Panc1 (cell line): ENCODE results near the gene ARHGEF38. TPM values are rescaled to one million over a fixed set of nuclear protein-coding genes. Genes with fewer than 3 reads are reported as not detected.

Experiments used
- ATAC-seq: fragments of 200-7000 bp; cut with Tn5 transposase; 2 replicates; pipeline ENCODE4 v1.9.1; 2020; ENCODE audit warnings: mild to moderate bottlenecking, moderate library complexity
- BruUV-seq: library from RNA; stranded (reverse); fragments of 400-500 nt; replicated peaks from 2 replicates; lab custom pipeline; 2021; lab: Mats Ljungman, UMichigan
- CTCF ChIA-PET: fragments of 300-600 bp; sonication (Branson Sonifier 250); formaldehyde crosslinking; loops from one replicate; lab custom pipeline; 2022; ENCODE audit warnings: antibody characterized with exemption; lab: Charles Lee
- POLR2A ChIA-PET: fragments of 300-600 bp; sonication (Branson Sonifier 250); formaldehyde crosslinking; loops from one replicate; lab custom pipeline; 2022; ENCODE audit warnings: antibody characterized with exemption; lab: Charles Lee
- DNase-seq: peaks from one replicate; pipeline ENCODE4 v3.0.0-alpha.2; 2010; ENCODE audit warnings: low read depth, low spot score
- H3K27ac ChIP-seq: 2 replicates; pipeline ENCODE4 v1.5.1; 2011; ENCODE audit warnings: mild to moderate bottlenecking, low read length, inconsistent platforms
- H3K27me3 ChIP-seq: fragments of 200-500 bp; sonication (Bioruptor generic); 2 replicates; pipeline ENCODE4 v1.6.0; 2014; ENCODE audit warnings: low read length, inconsistent platforms; ENCODE audit not compliant: control insufficient read depth, insufficient read depth
- H3K36me3 ChIP-seq: fragments of 200-500 bp; sonication (Bioruptor generic); 2 replicates; pipeline ENCODE4 v1.5.1; 2014; ENCODE audit warnings: inconsistent platforms, mild to moderate bottlenecking, low read length, moderate library complexity; ENCODE audit not compliant: control insufficient read depth, insufficient read depth
- H3K4me1 ChIP-seq: 2 replicates; pipeline ENCODE4 v1.5.1; 2011; ENCODE audit warnings: inconsistent platforms, mild to moderate bottlenecking, low read length, moderate library complexity; ENCODE audit not compliant: control insufficient read depth, insufficient read depth
- H3K4me3 ChIP-seq, 2 experiments: 2 replicates each; pipeline ENCODE4 v1.5.1; 2011 to 2012; ENCODE audit warnings: low read depth in 2 of 2, low read length in 2 of 2, mild to moderate bottlenecking in 2 of 2, inconsistent platforms in 1 of 2, moderate library complexity in 1 of 2
- H3K9me3 ChIP-seq: fragments of 200-500 bp; sonication (Bioruptor generic); 2 replicates; pipeline ENCODE4 v1.5.1; 2014; ENCODE audit warnings: low read depth, mild to moderate bottlenecking, inconsistent platforms, low read length, moderate library complexity; ENCODE audit not compliant: control insufficient read depth, insufficient read depth
- POLR2AphosphoS5 ChIP-seq: IDR thresholded peaks from 2 replicates; pipeline ENCODE4 v1.6.1; 2012; ENCODE audit warnings: mild to moderate bottlenecking, low read depth, low read length, moderate library complexity
- REST ChIP-seq, 2 experiments: IDR thresholded peaks; 2 replicates each; pipeline ENCODE4 v1.6.1; 2011 to 2012; ENCODE audit warnings: low read depth in 2 of 2, control low read depth in 1 of 2, low read length in 1 of 2, mild to moderate bottlenecking in 1 of 2, moderate library complexity in 1 of 2; ENCODE audit not compliant: insufficient read depth in 1 of 2
- SIN3A ChIP-seq: IDR thresholded peaks from 2 replicates; pipeline ENCODE4 v1.6.1; 2012; ENCODE audit warnings: low read depth, mild to moderate bottlenecking, low read length, moderate library complexity, borderline replicate concordance; ENCODE audit not compliant: insufficient read depth
- TCF7L2 ChIP-seq: IDR thresholded peaks from 2 replicates; pipeline ENCODE4 v1.6.1; 2011; ENCODE audit warnings: mild to moderate bottlenecking, low read depth, low read length, inconsistent platforms
- in situ Hi-C: cut with HindIII; loops from 2 replicates; pipeline ENCODE4 v1.10.0; 2016; ENCODE audit warnings: low sequenced_read_pairs, low pct_unique_long_range_greater_than_20kb
- intact Hi-C: fragments of 100-400 bp; cut with micrococcal nuclease; formaldehyde crosslinking; loops from one replicate; pipeline ENCODE4 v1.10.0; 2022; ENCODE audit not compliant: unreplicated experiment
- total RNA-seq: library from RNA; stranded (reverse); gene quantifications from one replicate; pipeline ENCODE4 v1.2.1, GENCODE V29; 2021; ENCODE audit not compliant: unreplicated experiment
- TF ChIP-seq, protein P1 (sequence below): fragments of 450-650 bp; IDR thresholded peaks from 2 replicates; pipeline ENCODE4 v1.5.1; 2017; ENCODE audit warnings: mild to moderate bottlenecking

ARHGEF38 gene
- total RNA-seq, 1 experiment from 2014 or later: not detected

- H3K36me3 ChIP-seq: no peaks in the 10 kb centered on the region
- intact Hi-C loops (no loop called here), in situ Hi-C loops (no loop called here)
- H3K27me3 ChIP-seq: no peaks in the 10 kb centered on the region
- no peaks in the 10 kb centered on the region for H3K9me3 ChIP-seq
- CTCF ChIA-PET: no interaction called here
- H3K4me3 ChIP-seq: no peak overlapping the region
- no peak overlapping the region for H3K27ac ChIP-seq
- TF ChIP-seq REST (IDR thresholded peaks at IDR 0.05; ENCODE audit: insufficient read depth in 1 of 2, low read depth in 2 of 2, low read length in 1 of 2) (no peak), SIN3A (no peak), POLR2AphosphoS5 (no peak), TCF7L2 (no peak)
- TF ChIP-seq, protein P1, sequence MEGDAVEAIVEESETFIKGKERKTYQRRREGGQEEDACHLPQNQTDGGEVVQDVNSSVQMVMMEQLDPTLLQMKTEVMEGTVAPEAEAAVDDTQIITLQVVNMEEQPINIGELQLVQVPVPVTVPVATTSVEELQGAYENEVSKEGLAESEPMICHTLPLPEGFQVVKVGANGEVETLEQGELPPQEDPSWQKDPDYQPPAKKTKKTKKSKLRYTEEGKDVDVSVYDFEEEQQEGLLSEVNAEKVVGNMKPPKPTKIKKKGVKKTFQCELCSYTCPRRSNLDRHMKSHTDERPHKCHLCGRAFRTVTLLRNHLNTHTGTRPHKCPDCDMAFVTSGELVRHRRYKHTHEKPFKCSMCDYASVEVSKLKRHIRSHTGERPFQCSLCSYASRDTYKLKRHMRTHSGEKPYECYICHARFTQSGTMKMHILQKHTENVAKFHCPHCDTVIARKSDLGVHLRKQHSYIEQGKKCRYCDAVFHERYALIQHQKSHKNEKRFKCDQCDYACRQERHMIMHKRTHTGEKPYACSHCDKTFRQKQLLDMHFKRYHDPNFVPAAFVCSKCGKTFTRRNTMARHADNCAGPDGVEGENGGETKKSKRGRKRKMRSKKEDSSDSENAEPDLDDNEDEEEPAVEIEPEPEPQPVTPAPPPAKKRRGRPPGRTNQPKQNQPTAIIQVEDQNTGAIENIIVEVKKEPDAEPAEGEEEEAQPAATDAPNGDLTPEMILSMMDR: no peak
- POLR2A ChIA-PET: no interaction called here
- BruUV-seq: no TSS peak
- no peak for DNase-seq
- ATAC-seq: no peak
- H3K4me1 ChIP-seq: no peaks in the 10 kb centered on the region
Observed at GRCh38 chr4:105509714-105510113, 42.7 kb upstream of the ARHGEF38 start.

GRCh38 chr4:105510245-105510644 is 42.2 kb upstream of the ARHGEF38 start:
- in situ Hi-C loops: no loop called here
- Histone ChIP-seq H3K27ac (no peak overlapping the region), H3K27me3 (no peaks in the 10 kb centered on the region), H3K4me1 (no peaks in the 10 kb centered on the region), H3K9me3 (no peaks in the 10 kb centered on the region), H3K4me3 (no peak overlapping the region), H3K36me3 (no peaks in the 10 kb centered on the region)
- no TSS peak for BruUV-seq
- intact Hi-C loops: no loop called here
- POLR2A ChIA-PET: no interaction called here
- DNase-seq (no peak), ATAC-seq (no peak)
- CTCF ChIA-PET: no interaction called here
- TF ChIP-seq POLR2AphosphoS5 (no peak), TCF7L2 (no peak), SIN3A (no peak), REST (IDR thresholded peaks at IDR 0.05; ENCODE audit: insufficient read depth in 1 of 2, low read depth in 2 of 2, low read length in 1 of 2) (no peak)
- TF ChIP-seq, protein P1: no peak
